ENCODE data around the gene TM9SF2. TPM values are rescaled to one million over a fixed set of nuclear protein-coding genes. Genes with fewer than 3 reads are reported as not detected.

TM9SF2 gene
- total and polyA plus RNA-seq, 2 of the 4 experiments (the other 2 are of a cell fraction), result 46.1 to 85.5 TPM

GRCh38 chr13:99580500-99581268 is 79.4 kb downstream of the TM9SF2 start:
- Histone ChIP-seq H3K56ac (ENCODE audit: extremely low read depth, insufficient read depth, low read length) (no peak overlapping the region), H3K27ac (ENCODE audit: insufficient read depth, low read length) (no peak overlapping the region), H3K27me3 (ENCODE audit: control insufficient read depth, insufficient read depth, low read length) (peaks cover 5% of the 10 kb centered on the region; the same call in 1 of the 2 replicates), H3K18ac (ENCODE audit: low read depth, low read length) (no peak overlapping the region), H4K5ac (ENCODE audit: low read depth, low read length) (no peak overlapping the region), H3K36me3 (ENCODE audit: control insufficient read depth, insufficient read depth, low read length) (no peaks in the 10 kb centered on the region), H3K4me2 (ENCODE audit: low read depth, low read length) (no peak overlapping the region), H3K4me1 (ENCODE audit: control insufficient read depth, insufficient read depth, low read length) (no peaks in the 10 kb centered on the region), H3K14ac (replicated peaks; ENCODE audit: low read depth, low read length) (no peak overlapping the region), H3K79me1 (ENCODE audit: low read depth in 1 of 2, low read length in 2 of 2) (no peaks in the 10 kb centered on the region), H2BK120ac (ENCODE audit: low read depth, low read length) (no peak overlapping the region), H4K8ac (ENCODE audit: low read depth in 2 of 2, low read length in 2 of 2) (no peak overlapping the region), H2BK5ac (ENCODE audit: low read depth, low read length, poor library complexity, severe bottlenecking) (no peak overlapping the region), H2BK15ac (ENCODE audit: low read depth, low read length) (no peak overlapping the region), H3K4ac (ENCODE audit: low read depth, low read length) (no peak overlapping the region), H2AK5ac (ENCODE audit: low read depth, low read length) (no peak overlapping the region), H4K91ac (ENCODE audit: insufficient read depth, low read depth, low read length) (no peak overlapping the region), H3K9me1 (ENCODE audit: insufficient read depth, low read length) (no peaks in the 10 kb centered on the region), H2BK20ac (ENCODE audit: low read depth, low read length) (no peak overlapping the region), H4K20me1 (ENCODE audit: insufficient read depth, low read length) (no peaks in the 10 kb centered on the region), H3K9ac (ENCODE audit: low read depth, low read length) (no peak overlapping the region), H2AK9ac (replicated peaks; ENCODE audit: low read depth, low read length, poor library complexity) (no peak overlapping the region), H3K9me3 (ENCODE audit: control insufficient read depth, insufficient read depth, low read length) (no peaks in the 10 kb centered on the region), H3K4me3 (ENCODE audit: insufficient read depth, low read depth, low read length) (no peak overlapping the region), H2AFZ (replicated peaks; ENCODE audit: low read length, poor library complexity) (no peak overlapping the region), H3K23ac (ENCODE audit: low read depth, low read length) (no peak overlapping the region)
- intact Hi-C loops (cut with micrococcal nuclease), result no loop called here
- TF ChIP-seq CHD1 (IDR thresholded peaks at IDR 0.05; ENCODE audit: low read depth, low read length) (no peak), USF2 (IDR thresholded peaks at IDR 0.05; ENCODE audit: low read depth, low read length) (no peak), ELK1 (IDR thresholded peaks at IDR 0.05; ENCODE audit: borderline replicate concordance, low read depth, low read length) (no peak), RAD21 (IDR thresholded peaks at IDR 0.05; ENCODE audit: low read length) (no peak), MAZ (IDR thresholded peaks at IDR 0.05; ENCODE audit: borderline replicate concordance, low read depth, low read length) (no peak)
- no TSS peak for BruUV-seq (replicated peaks)
- DNase-seq (no peak), ATAC-seq (ENCODE audit: low read depth) (no peak)
- CTCF ChIA-PET, result interaction anchor here (0.7 to 1.1 kb wide), 2 partner anchors 23 to 144 kb away, joined by 3 read pairs; no protein-coding TSS in a partner anchor
- dilution Hi-C loops (cut with HindIII; ENCODE audit: low sequenced_read_pairs, unreplicated experiment), result no loop called here
- POLR2A ChIA-PET (ENCODE audit: unreplicated experiment), result interaction anchor here (0.7 kb wide), 1 partner anchor 1892 kb away, joined by 3 read pairs; no protein-coding TSS in a partner anchor
- in situ Hi-C loops (cut with MboI; ENCODE audit: low sequenced_read_pairs), result no loop called here
- no CpG with 5 or more reads among the region's 7 CpGs for WGBS, 2 experiments (ENCODE audit: extremely low coverage in 2 of 2, insufficient read length in 1 of 2)
